Measurements from ENCODE around the gene GUCA2A.

- TF ChIP-seq YY1 (IDR thresholded peaks at IDR 0.05; ENCODE audit: low read depth) (no peak), CREB1 (IDR thresholded peaks at IDR 0.05; ENCODE audit: low read depth) (no peak), EP300 (IDR thresholded peaks at IDR 0.05; ENCODE audit: borderline replicate concordance) (no peak), TCF12 (IDR thresholded peaks at IDR 0.05; ENCODE audit: low read depth) (no peak), TAF1 (IDR thresholded peaks at IDR 0.05; ENCODE audit: low read depth) (no peak), FOXM1 (IDR thresholded peaks at IDR 0.05; ENCODE audit: borderline replicate concordance, low read depth) (no peak), USF1 (IDR thresholded peaks at IDR 0.05) (no peak), RAD21 (IDR thresholded peaks at IDR 0.05; ENCODE audit: low read depth) (no peak), ZBTB7A (IDR thresholded peaks at IDR 0.05; ENCODE audit: low read depth) (no peak), CEBPB (IDR thresholded peaks at IDR 0.05) (no peak)
- TF ChIP-seq, protein P1, sequence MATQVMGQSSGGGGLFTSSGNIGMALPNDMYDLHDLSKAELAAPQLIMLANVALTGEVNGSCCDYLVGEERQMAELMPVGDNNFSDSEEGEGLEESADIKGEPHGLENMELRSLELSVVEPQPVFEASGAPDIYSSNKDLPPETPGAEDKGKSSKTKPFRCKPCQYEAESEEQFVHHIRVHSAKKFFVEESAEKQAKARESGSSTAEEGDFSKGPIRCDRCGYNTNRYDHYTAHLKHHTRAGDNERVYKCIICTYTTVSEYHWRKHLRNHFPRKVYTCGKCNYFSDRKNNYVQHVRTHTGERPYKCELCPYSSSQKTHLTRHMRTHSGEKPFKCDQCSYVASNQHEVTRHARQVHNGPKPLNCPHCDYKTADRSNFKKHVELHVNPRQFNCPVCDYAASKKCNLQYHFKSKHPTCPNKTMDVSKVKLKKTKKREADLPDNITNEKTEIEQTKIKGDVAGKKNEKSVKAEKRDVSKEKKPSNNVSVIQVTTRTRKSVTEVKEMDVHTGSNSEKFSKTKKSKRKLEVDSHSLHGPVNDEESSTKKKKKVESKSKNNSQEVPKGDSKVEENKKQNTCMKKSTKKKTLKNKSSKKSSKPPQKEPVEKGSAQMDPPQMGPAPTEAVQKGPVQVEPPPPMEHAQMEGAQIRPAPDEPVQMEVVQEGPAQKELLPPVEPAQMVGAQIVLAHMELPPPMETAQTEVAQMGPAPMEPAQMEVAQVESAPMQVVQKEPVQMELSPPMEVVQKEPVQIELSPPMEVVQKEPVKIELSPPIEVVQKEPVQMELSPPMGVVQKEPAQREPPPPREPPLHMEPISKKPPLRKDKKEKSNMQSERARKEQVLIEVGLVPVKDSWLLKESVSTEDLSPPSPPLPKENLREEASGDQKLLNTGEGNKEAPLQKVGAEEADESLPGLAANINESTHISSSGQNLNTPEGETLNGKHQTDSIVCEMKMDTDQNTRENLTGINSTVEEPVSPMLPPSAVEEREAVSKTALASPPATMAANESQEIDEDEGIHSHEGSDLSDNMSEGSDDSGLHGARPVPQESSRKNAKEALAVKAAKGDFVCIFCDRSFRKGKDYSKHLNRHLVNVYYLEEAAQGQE (IDR thresholded peaks at IDR 0.05; ENCODE audit: low read depth), result no peak
- TF ChIP-seq, protein P2, sequence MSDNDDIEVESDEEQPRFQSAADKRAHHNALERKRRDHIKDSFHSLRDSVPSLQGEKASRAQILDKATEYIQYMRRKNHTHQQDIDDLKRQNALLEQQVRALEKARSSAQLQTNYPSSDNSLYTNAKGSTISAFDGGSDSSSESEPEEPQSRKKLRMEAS (IDR thresholded peaks at IDR 0.05), result no peak
Observed at GRCh38 chr1:42211224-42211623, 46.7 kb upstream of the GUCA2A start.
